Gastroesophageal sphincter (tissue), 4 donors: ENCODE data around the gene KAT8. TPM values are rescaled to one million over a fixed set of nuclear protein-coding genes. Genes with fewer than 3 reads are reported as not detected.

Experiments used
- ATAC-seq: fragments of 150-250 bp; one replicate; pipeline ENCODE4 v1.9.1; 2016; ENCODE audit warnings: mild to moderate bottlenecking, moderate library complexity
- H3K27ac ChIP-seq, 4 donors: fragments of 200-600 bp; sonication (generic) in 3 of 4; 1 replicate in 3 of 4; 2 replicates in 1 of 4; pipeline ENCODE4 v1.5.1; 2016 to 2019
- H3K27me3 ChIP-seq: fragments of 200-600 bp; sonication (generic); one replicate; pipeline ENCODE4 v1.5.1; 2019
- H3K36me3 ChIP-seq, 2 donors: fragments of 200-600 bp; sonication (generic); one replicate each; pipeline ENCODE4 v1.5.1; 2019; ENCODE audit warnings: control low read depth in 1 of 2
- H3K4me1 ChIP-seq, 3 donors: fragments of 200-600 bp; sonication (generic); 1 replicate in 2 of 3; 2 replicates in 1 of 3; pipeline ENCODE4 v1.5.1; 2016 to 2019; ENCODE audit warnings: control low read depth in 2 of 3
- H3K4me3 ChIP-seq, 2 donors: fragments of 200-600 bp; sonication (generic); one replicate each; pipeline ENCODE4 v1.5.1; 2019; ENCODE audit warnings: mild to moderate bottlenecking in 1 of 2, moderate library complexity in 1 of 2
- H3K9me3 ChIP-seq, 3 donors: fragments of 200-600 bp; sonication (generic); one replicate each; pipeline ENCODE4 v1.5.1; 2017 to 2019; ENCODE audit warnings: control low read depth in 2 of 3
- EP300 ChIP-seq: sonication (generic); formaldehyde crosslinking; IDR thresholded peaks from one replicate; pipeline ENCODE4 v1.6.1; 2017; ENCODE audit warnings: antibody characterized with exemption, mild to moderate bottlenecking
- POLR2A ChIP-seq, 2 donors: fragments of 450-650 bp; IDR thresholded peaks; one replicate each; pipeline ENCODE4 v1.6.1; 2017; ENCODE audit warnings: antibody characterized with exemption in 2 of 2, mild to moderate bottlenecking in 2 of 2, moderate library complexity in 1 of 2
- POLR2AphosphoS5 ChIP-seq: sonication (generic); formaldehyde crosslinking; IDR thresholded peaks from one replicate; pipeline ENCODE4 v1.6.1; 2017; ENCODE audit warnings: antibody characterized with exemption
- WGBS, 2 donors: methylation state at CpG; one replicate each; pipeline ENCODE4 v1.1.5; 2018; ENCODE audit warnings: low coverage in 1 of 2; 5-methylcytosine and 5-hydroxymethylcytosine counted together
- total RNA-seq, 4 donors: library from RNA; depleted of rRNA; stranded (reverse); fragments of >200 nt; gene quantifications; one replicate each; pipeline ENCODE4 v1.1.0, GENCODE V29; 2016
- TF ChIP-seq, protein P1 (sequence below), 4 experiments: fragments of 200-600 bp in 2 of 4; fragments of 450-650 bp in 2 of 4; sonication (generic) in 1 of 4; IDR thresholded peaks; one replicate each; pipeline ENCODE4 v1.5.1; 2017 to 2019; ENCODE audit warnings: antibody characterized with exemption in 4 of 4, mild to moderate bottlenecking in 2 of 4, moderate library complexity in 2 of 4

The KAT8 gene
- total RNA-seq, 4 donors from 2014 or later = 65.6 to 81.4 (median 72.3) TPM

DNA sequence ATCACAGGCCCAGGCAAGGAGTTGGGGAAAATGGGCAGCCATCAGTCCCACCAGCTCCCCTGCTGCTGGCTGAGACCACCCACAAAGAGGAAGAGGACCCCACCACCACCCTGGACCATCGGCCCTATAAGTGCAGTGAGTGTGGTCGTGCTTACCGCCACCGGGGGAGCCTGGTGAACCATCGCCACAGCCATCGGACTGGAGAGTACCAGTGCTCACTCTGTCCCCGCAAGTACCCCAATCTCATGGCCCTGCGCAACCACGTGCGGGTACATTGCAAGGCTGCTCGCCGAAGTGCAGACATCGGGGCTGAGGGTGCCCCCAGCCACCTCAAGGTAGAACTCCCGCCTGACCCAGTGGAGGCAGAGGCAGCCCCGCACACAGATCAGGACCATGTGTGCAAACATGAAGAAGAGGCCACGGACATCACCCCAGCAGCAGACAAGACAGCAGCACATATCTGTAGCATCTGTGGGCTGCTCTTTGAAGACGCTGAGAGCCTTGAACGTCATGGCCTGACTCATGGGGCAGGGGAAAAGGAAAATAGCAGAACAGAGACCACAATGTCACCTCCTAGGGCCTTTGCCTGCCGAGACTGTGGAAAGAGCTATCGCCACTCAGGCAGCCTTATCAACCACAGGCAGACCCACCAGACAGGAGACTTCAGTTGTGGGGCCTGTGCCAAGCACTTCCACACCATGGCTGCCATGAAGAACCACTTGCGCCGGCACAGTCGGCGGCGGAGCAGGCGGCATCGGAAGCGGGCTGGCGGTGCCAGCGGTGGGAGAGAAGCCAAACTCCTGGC lies 39.7 kb upstream of the KAT8 start:
- H3K27me3 ChIP-seq = no peaks in the 10 kb centered on the region
- no peak for TF ChIP-seq POLR2AphosphoS5
- peaks cover 0 to 40% (median 11%) of the 10 kb centered on the region in 3 donors for H3K4me1 ChIP-seq
- H3K4me3 ChIP-seq = no peak overlapping the region
- H3K27ac ChIP-seq = no peak overlapping the region
- peaks cover 0 to 69% of the 10 kb centered on the region in 2 donors for H3K36me3 ChIP-seq
- WGBS, 2 donors = 91 to 100% methylated on average over 1 to 25 of the region's 30 CpGs
- no peaks in the 10 kb centered on the region for H3K9me3 ChIP-seq
- no peak for ATAC-seq

DNA sequence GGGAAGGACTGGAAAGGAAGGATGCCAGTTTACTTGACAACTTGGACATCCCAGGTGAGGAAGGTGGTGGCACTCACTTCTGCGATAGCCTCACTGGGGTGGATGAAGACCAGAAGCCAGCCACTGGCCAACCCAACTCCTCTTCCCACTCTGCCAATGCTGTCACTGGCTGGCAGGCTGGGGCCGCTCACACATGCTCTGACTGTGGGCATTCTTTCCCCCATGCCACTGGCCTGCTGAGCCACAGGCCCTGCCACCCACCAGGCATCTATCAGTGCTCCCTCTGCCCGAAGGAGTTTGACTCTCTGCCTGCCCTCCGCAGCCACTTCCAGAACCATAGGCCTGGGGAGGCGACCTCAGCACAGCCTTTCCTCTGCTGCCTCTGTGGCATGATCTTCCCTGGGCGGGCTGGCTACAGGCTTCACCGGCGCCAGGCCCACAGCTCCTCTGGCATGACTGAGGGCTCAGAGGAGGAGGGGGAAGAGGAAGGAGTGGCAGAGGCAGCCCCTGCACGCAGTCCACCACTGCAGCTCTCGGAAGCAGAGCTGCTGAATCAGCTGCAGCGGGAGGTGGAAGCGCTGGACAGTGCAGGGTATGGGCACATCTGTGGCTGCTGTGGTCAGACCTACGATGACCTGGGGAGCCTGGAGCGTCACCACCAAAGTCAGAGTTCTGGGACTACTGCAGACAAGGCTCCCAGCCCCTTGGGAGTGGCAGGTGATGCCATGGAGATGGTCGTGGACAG lies 38.7 kb upstream of the KAT8 start:
- TF ChIP-seq EP300 = no peak
- TF ChIP-seq, protein P1, sequence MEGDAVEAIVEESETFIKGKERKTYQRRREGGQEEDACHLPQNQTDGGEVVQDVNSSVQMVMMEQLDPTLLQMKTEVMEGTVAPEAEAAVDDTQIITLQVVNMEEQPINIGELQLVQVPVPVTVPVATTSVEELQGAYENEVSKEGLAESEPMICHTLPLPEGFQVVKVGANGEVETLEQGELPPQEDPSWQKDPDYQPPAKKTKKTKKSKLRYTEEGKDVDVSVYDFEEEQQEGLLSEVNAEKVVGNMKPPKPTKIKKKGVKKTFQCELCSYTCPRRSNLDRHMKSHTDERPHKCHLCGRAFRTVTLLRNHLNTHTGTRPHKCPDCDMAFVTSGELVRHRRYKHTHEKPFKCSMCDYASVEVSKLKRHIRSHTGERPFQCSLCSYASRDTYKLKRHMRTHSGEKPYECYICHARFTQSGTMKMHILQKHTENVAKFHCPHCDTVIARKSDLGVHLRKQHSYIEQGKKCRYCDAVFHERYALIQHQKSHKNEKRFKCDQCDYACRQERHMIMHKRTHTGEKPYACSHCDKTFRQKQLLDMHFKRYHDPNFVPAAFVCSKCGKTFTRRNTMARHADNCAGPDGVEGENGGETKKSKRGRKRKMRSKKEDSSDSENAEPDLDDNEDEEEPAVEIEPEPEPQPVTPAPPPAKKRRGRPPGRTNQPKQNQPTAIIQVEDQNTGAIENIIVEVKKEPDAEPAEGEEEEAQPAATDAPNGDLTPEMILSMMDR (IDR thresholded peaks at IDR 0.05) = no peak
- TF ChIP-seq POLR2AphosphoS5 = no peak
- TF ChIP-seq POLR2A (IDR thresholded peaks at IDR 0.05) = no peak
- H3K4me1 ChIP-seq = peaks cover 0 to 43% (median 10%) of the 10 kb centered on the region in 3 donors
- ATAC-seq = no peak
- peaks cover 0 to 79% of the 10 kb centered on the region in 2 donors for H3K36me3 ChIP-seq
- no peak overlapping the region for H3K4me3 ChIP-seq
- H3K27ac ChIP-seq = no peak overlapping the region
- no peaks in the 10 kb centered on the region for H3K27me3 ChIP-seq
- 80 to 85% methylated on average over 3 to 4 of the region's 15 CpGs for WGBS, 2 donors
- no peaks in the 10 kb centered on the region for H3K9me3 ChIP-seq

DNA sequence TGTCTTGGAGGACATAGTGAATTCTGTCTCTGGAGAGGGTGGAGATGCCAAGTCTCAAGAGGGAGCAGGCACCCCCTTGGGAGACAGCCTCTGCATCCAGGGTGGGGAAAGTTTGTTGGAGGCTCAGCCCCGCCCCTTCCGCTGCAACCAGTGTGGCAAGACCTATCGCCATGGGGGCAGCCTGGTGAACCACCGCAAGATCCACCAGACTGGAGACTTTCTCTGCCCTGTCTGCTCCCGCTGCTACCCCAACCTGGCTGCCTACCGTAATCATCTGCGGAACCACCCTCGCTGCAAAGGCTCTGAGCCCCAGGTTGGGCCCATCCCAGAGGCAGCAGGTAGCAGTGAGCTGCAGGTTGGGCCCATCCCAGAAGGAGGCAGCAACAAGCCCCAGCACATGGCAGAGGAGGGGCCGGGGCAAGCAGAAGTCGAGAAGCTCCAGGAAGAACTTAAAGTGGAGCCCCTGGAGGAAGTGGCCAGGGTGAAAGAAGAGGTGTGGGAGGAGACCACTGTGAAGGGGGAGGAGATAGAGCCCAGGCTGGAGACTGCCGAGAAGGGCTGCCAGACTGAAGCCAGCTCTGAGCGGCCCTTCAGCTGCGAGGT lies 38.0 kb upstream of the KAT8 start:
- H3K27ac ChIP-seq = no peak overlapping the region
- peaks cover 0 to 85% of the 10 kb centered on the region in 2 donors for H3K36me3 ChIP-seq
- TF ChIP-seq POLR2AphosphoS5 = no peak
- no peak for TF ChIP-seq POLR2A (IDR thresholded peaks at IDR 0.05)
- TF ChIP-seq EP300 = no peak
- TF ChIP-seq, protein P1 (IDR thresholded peaks at IDR 0.05) = no peak
- H3K4me1 ChIP-seq = peaks cover 0 to 43% (median 10%) of the 10 kb centered on the region in 3 donors
- ATAC-seq = no peak
- 89 to 100% methylated on average over 3 to 6 of the region's 13 CpGs for WGBS, 2 donors
- H3K9me3 ChIP-seq = no peaks in the 10 kb centered on the region
- no peaks in the 10 kb centered on the region for H3K27me3 ChIP-seq
- H3K4me3 ChIP-seq = no peak overlapping the region

DNA sequence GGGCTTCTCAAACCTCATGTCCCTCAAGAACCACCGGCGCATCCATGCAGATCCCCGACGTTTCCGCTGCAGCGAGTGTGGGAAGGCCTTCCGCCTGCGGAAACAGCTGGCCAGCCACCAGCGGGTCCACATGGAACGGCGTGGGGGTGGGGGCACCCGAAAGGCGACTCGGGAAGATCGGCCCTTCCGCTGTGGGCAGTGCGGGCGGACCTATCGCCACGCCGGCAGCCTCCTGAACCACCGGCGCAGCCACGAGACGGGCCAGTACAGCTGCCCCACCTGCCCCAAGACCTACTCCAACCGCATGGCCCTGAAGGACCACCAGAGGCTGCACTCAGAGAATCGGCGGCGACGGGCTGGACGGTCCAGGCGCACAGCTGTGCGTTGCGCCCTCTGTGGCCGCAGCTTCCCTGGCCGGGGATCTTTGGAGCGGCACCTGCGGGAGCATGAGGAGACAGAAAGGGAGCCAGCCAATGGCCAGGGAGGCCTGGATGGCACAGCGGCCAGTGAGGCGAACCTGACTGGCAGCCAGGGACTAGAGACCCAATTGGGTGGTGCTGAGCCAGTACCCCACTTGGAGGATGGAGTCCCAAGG lies 37.3 kb upstream of the KAT8 start:
- TF ChIP-seq, protein P1 (IDR thresholded peaks at IDR 0.05) = no peak

DNA sequence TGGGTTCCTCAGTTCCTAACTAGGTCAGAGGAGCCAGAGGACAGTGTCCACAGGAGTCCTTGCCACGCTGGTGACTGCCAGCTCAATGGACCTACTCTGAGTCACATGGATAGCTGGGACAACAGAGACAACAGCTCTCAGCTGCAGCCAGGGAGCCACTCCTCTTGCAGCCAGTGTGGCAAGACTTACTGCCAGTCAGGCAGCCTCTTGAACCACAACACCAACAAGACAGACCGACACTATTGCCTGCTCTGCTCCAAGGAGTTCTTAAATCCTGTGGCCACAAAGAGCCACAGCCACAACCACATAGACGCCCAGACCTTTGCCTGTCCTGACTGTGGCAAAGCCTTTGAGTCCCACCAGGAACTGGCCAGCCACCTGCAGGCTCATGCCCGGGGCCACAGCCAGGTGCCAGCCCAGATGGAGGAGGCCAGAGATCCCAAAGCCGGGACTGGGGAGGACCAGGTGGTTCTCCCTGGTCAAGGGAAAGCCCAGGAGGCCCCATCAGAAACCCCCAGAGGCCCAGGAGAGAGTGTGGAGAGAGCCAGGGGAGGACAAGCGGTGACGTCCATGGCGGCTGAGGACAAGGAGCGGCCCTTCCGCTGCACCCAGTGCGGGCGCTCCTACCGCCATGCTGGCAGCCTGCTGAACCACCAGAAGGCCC lies 36.6 kb upstream of the KAT8 start:
- Histone ChIP-seq H3K27ac (no peak overlapping the region), H3K4me3 (no peak overlapping the region), H3K9me3 (no peaks in the 10 kb centered on the region), H3K36me3 (peaks cover 0 to 100% of the 10 kb centered on the region in 2 donors), H3K27me3 (no peaks in the 10 kb centered on the region), H3K4me1 (peaks cover 0 to 30% (median 3%) of the 10 kb centered on the region in 3 donors)
- TF ChIP-seq POLR2AphosphoS5 (no peak), EP300 (no peak), POLR2A (IDR thresholded peaks at IDR 0.05) (no peak)
- TF ChIP-seq, protein P1 (IDR thresholded peaks at IDR 0.05) = no peak
- ATAC-seq = no peak
- 100% methylated on average over 1 to 4 of the region's 13 CpGs for WGBS, 2 donors

More for the DNA sequence above, 37.3 kb upstream of the KAT8 start:
- Histone ChIP-seq H3K4me1 (peaks cover 0 to 37% (median 7%) of the 10 kb centered on the region in 3 donors), H3K4me3 (no peak overlapping the region), H3K36me3 (peaks cover 0 to 92% of the 10 kb centered on the region in 2 donors), H3K9me3 (no peaks in the 10 kb centered on the region), H3K27me3 (no peaks in the 10 kb centered on the region), H3K27ac (no peak overlapping the region)
- 92% methylated on average over 4 of the region's 40 CpGs; no CpG with 5 or more reads in 1 of the 2 donors for WGBS, 2 donors
- ATAC-seq = no peak
